Neural cell (in vitro differentiated cells): Measurements from ENCODE around the gene POLD4.

Source experiments
- EP300 ChIP-seq: fragments of 450-650 bp; conservative IDR thresholded peaks from 2 replicates; pipeline ENCODE4 v1.6.1; 2014; ENCODE audit warnings: antibody characterized with exemption, mild to moderate bottlenecking, moderate library complexity; ENCODE audit not compliant: poor library complexity, severe bottlenecking
- RAD21 ChIP-seq: fragments of 450-650 bp; conservative IDR thresholded peaks from 2 replicates; pipeline ENCODE4 v1.6.1; 2014; ENCODE audit warnings: antibody characterized with exemption, mild to moderate bottlenecking, moderate library complexity
- TF ChIP-seq, protein P1 (sequence below): fragments of 450-650 bp; IDR thresholded peaks from 2 replicates; pipeline ENCODE4 v1.5.1; 2014; ENCODE audit warnings: antibody characterized with exemption, mild to moderate bottlenecking, moderate library complexity; ENCODE audit not compliant: poor library complexity, severe bottlenecking

DNA sequence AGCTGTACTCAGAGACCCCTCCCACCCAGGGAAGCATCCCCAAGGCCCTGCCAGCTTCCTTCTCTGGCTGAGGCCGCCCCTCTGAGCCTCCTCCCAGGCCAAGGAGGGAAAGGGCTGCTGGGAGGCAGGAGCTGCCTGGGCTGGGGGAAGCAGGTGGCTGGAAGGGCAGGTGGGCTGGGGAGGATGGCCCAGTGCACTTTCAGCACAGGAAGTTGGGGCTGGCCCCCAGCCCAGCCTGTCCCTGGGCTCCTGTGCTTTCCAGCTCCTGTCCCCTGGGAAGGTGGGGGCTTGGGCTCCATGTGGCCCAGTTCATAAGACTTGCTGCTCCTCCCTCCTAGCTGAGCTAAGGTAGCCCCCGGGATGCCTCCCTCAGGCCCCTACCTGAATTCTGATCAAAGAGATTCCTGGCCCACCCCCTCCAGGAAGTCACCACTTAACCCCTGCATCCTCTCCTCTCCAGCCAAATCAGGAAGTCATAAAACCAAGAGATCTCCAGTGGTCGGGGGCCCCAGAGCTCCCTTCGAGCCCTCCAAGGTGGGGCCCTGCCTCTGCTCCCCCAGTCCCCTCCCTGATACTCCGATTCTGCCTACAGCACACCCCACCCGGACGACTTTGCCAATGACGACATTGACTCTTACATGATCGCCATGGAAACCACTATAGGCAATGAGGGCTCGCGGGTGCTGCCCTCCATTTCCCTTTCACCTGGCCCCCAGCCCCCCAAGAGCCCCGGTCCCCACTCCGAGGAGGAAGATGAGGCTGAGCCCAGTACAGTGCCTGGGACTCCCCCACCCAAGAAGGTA lies 43.4 kb upstream of the POLD4 start:
- TF ChIP-seq, protein P1, sequence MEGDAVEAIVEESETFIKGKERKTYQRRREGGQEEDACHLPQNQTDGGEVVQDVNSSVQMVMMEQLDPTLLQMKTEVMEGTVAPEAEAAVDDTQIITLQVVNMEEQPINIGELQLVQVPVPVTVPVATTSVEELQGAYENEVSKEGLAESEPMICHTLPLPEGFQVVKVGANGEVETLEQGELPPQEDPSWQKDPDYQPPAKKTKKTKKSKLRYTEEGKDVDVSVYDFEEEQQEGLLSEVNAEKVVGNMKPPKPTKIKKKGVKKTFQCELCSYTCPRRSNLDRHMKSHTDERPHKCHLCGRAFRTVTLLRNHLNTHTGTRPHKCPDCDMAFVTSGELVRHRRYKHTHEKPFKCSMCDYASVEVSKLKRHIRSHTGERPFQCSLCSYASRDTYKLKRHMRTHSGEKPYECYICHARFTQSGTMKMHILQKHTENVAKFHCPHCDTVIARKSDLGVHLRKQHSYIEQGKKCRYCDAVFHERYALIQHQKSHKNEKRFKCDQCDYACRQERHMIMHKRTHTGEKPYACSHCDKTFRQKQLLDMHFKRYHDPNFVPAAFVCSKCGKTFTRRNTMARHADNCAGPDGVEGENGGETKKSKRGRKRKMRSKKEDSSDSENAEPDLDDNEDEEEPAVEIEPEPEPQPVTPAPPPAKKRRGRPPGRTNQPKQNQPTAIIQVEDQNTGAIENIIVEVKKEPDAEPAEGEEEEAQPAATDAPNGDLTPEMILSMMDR = no peak
- TF ChIP-seq RAD21 = no peak
- no peak for TF ChIP-seq EP300
